Aorta (tissue), 5 donors: ENCODE measurements around the gene GRK4. TPM values are rescaled to one million over a fixed set of nuclear protein-coding genes. Genes with fewer than 3 reads are reported as not detected.
A peak's percentile ranks its signal among the peaks of the same experiment; 100 is the strongest.

Experiments used
- ATAC-seq: fragments of 200-7000 bp; cut with Tn5 transposase; one replicate; pipeline ENCODE4 v1.9.1; 2022; ENCODE audit warnings: moderate library complexity; ENCODE audit not compliant: low FRiP score
- DNase-seq, 2 donors: peaks; one replicate each; pipeline ENCODE4 v3.0.0-alpha.2; 2020
- H3K27ac ChIP-seq, 2 donors: one replicate each; pipeline ENCODE4 v1.5.1; 2013; ENCODE audit warnings: low read length in 2 of 2, mild to moderate bottlenecking in 2 of 2, moderate library complexity in 2 of 2, control low read depth in 1 of 2, inconsistent platforms in 1 of 2, low read depth in 1 of 2
- H3K27me3 ChIP-seq, 2 donors: one replicate each; pipeline ENCODE4 v1.6.1; 2013; ENCODE audit warnings: control low read depth in 1 of 2, low read length in 1 of 2, mild to moderate bottlenecking in 1 of 2, moderate library complexity in 1 of 2; ENCODE audit not compliant: insufficient read depth in 2 of 2, control insufficient read depth in 1 of 2
- H3K36me3 ChIP-seq, 2 donors: one replicate each; pipeline ENCODE4 v1.6.1; 2013; ENCODE audit warnings: control low read depth in 1 of 2, low read length in 1 of 2, mild to moderate bottlenecking in 1 of 2; ENCODE audit not compliant: insufficient read depth in 2 of 2, control insufficient read depth in 1 of 2
- H3K4me1 ChIP-seq, 2 donors: one replicate each; pipeline ENCODE4 v1.6.1; 2013; ENCODE audit warnings: low read length in 2 of 2, control low read depth in 1 of 2, mild to moderate bottlenecking in 1 of 2, moderate library complexity in 1 of 2; ENCODE audit not compliant: insufficient read depth in 2 of 2, control insufficient read depth in 1 of 2
- H3K4me3 ChIP-seq, 2 donors: one replicate each; pipeline ENCODE4 v1.5.1; 2013; ENCODE audit warnings: low read length in 2 of 2, control low read depth in 1 of 2, mild to moderate bottlenecking in 1 of 2
- H3K9me3 ChIP-seq: one replicate; pipeline ENCODE4 v1.6.1; 2013; ENCODE audit warnings: mild to moderate bottlenecking, low read length; ENCODE audit not compliant: control insufficient read depth
- WGBS, 2 donors: extraction: QIAGEN DNeasy Blood & Tissue Kit; methylation state at CpG; one replicate each; pipeline ENCODE4 v1.1.7; 2013; 5-methylcytosine and 5-hydroxymethylcytosine counted together
- intact Hi-C, 2 donors: fragments of 100-400 bp; cut with DNase I; formaldehyde crosslinking; loops; one replicate each; pipeline versions ENCODE4 v1.14.2 to v1.15.0; 2022
- polyA plus RNA-seq, 2 donors: library from polyadenylated mRNA; stranded (reverse); fragments of 200-250 nt; gene quantifications; one replicate each; pipeline ENCODE4 v1.2.3, GENCODE V29; 2013
- total RNA-seq, 2 donors: library from RNA; stranded (reverse); fragmentation: NEBNext Ultra II Directional; extraction: Animal tissue kit (Norgen Biotek cat#: 25700); gene quantifications; one replicate each; pipeline ENCODE4 v1.2.1, GENCODE V29; 2021
- donor health status: healthy with polysubstance abuse.
- donor health status: Bipolar disorder and iron deficiency.
- donor health status: DM: no; HTN: no; CAD: no.
- donor health status: DM: no; HTN: no; CAD: no.
- donor health status: DM: yes; HTN: yes; CAD: no.

GRK4 gene
- total and polyA plus RNA-seq, 4 donors, result 3.6 to 10.8 (median 7.2) TPM

DNA sequence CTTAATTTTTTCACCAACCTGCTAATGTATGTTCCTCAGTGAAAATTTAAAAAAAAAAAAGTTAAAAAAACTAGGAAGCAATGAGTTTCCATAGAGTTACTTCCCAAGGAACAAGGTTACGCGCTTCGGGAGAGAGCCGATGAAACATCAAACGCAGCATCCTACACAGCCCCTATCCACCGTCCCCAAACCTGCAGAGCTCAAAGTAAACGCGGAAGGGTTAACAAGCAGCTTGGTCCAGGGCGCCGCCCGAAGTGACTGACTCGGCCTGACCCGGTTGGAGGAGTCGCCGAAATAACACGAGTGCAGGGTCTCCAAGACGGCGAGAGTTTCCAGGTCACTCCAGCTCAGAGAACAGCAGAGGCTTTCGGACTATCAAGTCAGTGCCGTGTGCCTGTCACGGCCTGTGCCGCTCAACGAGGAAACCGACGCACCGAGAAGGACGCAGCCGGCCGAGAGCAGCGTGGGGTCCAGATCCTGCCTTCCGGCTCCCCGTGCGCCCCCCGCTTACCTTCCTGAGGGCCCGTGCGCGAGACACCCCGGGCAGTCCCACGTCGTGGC, 677 bp upstream of the GRK4 start:
- peak; percentile 67 for ATAC-seq
- H3K4me1 ChIP-seq, result no peaks in the 10 kb centered on the region
- intact Hi-C loops, result loop anchor here in 1 of 2 donors (5.0 to 10.0 kb wide), 2 partner anchors 72 to 200 kb away; no protein-coding TSS in a partner anchor
- H3K36me3 ChIP-seq, result peaks cover 0 to under 1% of the 10 kb centered on the region in 2 donors
- no peaks in the 10 kb centered on the region for H3K9me3 ChIP-seq
- H3K27me3 ChIP-seq, result no peaks in the 10 kb centered on the region
- peak overlapping the region; percentile 12 to 60 for H3K27ac ChIP-seq
- peak overlapping the region; percentile 40 to 45 for H3K4me3 ChIP-seq
- peak; percentile 68 to 83 for DNase-seq
- WGBS, 2 donors, result 0% methylated on average over 40 of the region's 40 CpGs

DNA sequence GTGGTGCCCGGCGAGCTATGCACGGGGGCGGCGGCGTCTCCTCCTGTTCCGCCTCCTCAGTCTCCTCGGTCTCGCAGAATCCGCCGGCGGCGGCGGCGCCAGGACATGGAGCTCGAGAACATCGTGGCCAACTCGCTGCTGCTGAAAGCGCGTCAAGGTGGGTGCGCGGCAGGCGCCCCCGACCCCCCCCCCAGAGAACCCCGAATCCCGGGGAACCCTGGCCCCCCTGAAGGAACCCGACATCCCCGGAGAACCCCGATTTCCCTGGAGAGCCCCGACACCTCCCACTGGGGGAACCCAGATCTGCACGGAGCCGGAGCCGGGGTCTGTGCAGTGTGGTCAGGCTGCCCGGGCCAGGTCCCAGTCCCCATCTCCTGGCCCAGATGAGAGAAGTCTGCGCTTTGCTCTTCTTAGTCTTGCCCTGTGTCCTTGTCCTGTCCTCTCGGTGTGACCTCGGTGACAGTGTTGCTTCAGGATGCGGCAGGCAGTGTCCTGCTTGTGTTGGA, 648 bp downstream of the GRK4 start:
- peak in 1 of 2 donors; percentile 69 for DNase-seq
- Histone ChIP-seq H3K4me3 (peak overlapping the region; percentile 39 to 80), H3K4me1 (no peaks in the 10 kb centered on the region), H3K27me3 (no peaks in the 10 kb centered on the region), H3K9me3 (no peaks in the 10 kb centered on the region), H3K36me3 (no peaks in the 10 kb centered on the region), H3K27ac (peak overlapping the region in 1 of 2 donors; percentile 28)
- 1% methylated on average over 30 to 38 of the region's 38 CpGs for WGBS, 2 donors
- peak; percentile 36 for ATAC-seq
- intact Hi-C loops, result loop anchor here in 1 of 2 donors (5.0 to 10.0 kb wide), 2 partner anchors 71 to 202 kb away; no protein-coding TSS in a partner anchor

DNA sequence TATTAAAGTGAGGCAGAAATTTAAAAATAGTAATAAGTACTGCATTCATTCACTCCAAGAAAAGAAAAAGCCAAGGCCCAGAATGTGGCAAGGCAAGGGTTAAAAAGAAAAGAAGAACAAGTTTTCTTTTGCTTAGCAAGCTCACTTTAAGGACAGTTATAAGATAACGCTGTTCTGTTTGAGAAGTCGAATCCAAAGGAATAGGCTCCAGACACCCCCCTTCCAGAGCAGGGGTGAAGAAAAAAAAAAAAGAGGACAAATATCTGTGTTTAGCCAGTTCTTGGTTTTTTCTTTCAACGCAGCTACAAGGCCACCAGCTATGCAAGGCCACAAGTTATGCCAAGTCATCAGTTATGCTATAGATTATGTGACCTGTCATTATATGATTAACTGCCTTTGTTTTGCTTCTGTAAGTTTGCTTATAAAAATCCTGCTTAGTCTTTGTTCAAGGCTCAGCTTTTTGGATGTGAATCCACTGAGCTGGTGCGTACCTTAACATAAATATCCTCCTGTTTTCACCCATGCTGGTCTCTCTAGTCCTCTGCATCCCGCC, 1.4 kb downstream of the GRK4 start:
- Histone ChIP-seq H3K4me3 (peak overlapping the region in 1 of 2 donors; percentile 39), H3K27me3 (no peaks in the 10 kb centered on the region), H3K9me3 (no peaks in the 10 kb centered on the region), H3K27ac (no peak overlapping the region), H3K36me3 (no peaks in the 10 kb centered on the region), H3K4me1 (no peaks in the 10 kb centered on the region)
- 38 to 47% methylated on average over 5 of the region's 5 CpGs for WGBS, 2 donors
- ATAC-seq (no peak), DNase-seq (no peak)
- intact Hi-C loops, result loop anchor here in 1 of 2 donors (5.0 to 10.0 kb wide), 2 partner anchors 70 to 202 kb away; no protein-coding TSS in a partner anchor

DNA sequence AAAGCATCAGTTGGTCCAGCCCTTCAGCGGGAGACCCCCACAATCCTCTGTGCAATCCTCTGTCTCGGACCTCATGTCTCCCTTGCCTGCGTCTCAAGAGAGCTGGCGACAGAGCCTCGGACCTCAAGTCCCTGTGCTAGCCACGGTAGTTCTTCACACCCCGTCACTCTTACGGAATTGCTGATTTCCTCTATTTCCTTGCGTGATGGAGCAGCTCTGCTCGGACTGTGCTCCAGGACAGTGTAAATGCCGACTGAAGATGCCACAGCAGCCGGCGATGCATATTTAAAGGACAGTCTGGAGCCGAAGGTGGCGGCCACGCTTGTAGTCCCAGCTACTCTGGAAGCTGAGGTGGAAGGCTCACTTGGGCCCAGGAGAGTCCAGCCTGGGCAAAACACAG, 1.9 kb downstream of the GRK4 start:
- no peak overlapping the region for H3K4me3 ChIP-seq
- intact Hi-C loops, result loop anchor here in 1 of 2 donors (10.0 kb wide), 1 partner anchor 70 kb away; no protein-coding TSS in a partner anchor
- WGBS, 2 donors, result 88 to 89% methylated on average over 16 of the region's 16 CpGs
- no peaks in the 10 kb centered on the region for H3K27me3 ChIP-seq
- H3K36me3 ChIP-seq, result no peaks in the 10 kb centered on the region
- H3K9me3 ChIP-seq, result no peaks in the 10 kb centered on the region
- H3K27ac ChIP-seq, result no peak overlapping the region
- DNase-seq (no peak), ATAC-seq (no peak)
- H3K4me1 ChIP-seq, result no peaks in the 10 kb centered on the region

DNA sequence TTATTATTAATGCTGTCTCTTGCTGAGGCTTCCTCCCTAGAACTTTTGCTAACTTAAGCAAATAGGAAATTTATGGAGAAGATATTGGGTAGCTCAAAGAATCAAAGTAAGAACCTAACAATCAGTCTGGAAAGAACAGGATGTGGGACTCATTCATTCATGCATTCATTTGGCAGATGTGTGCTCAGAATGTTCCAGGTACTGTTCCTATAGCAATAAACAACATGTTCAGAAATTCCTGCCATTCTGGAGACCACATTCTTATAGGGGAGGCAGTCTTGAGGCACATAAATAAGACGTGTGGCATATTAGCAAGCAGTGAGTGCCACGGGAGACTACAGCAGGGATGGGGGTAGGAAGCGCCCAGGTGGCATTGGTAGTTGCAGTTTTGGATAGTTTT, 5.0 kb downstream of the GRK4 start:
- Histone ChIP-seq H3K27ac (no peak overlapping the region), H3K4me3 (no peak overlapping the region), H3K36me3 (no peaks in the 10 kb centered on the region), H3K9me3 (no peaks in the 10 kb centered on the region), H3K27me3 (no peaks in the 10 kb centered on the region), H3K4me1 (no peaks in the 10 kb centered on the region)
- WGBS, 2 donors, result 58 to 62% methylated on average over 3 of the region's 3 CpGs
- ATAC-seq (no peak), DNase-seq (no peak)
- intact Hi-C loops, result loop anchor here in 1 of 2 donors (10.0 kb wide), 1 partner anchor 66 kb away; no protein-coding TSS in a partner anchor

DNA sequence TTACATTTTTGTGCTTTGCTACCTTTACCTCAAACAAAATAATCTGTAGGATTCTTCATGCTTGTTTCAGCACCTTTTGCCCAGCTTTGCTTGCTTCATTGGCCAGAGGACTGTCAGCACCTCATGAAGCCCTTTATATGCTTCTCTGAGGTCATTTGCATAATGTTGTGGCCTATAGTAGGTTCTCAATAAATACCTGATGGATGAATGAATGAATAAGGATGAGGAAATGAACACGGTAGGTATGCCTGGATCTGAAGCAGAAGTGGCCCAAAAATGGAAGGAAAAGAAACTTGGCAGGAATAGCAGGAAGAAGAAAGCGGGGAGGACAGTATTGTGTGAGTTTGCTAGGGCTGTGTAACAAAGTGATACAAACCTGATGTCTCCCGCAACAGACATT, 7.9 kb downstream of the GRK4 start:
- intact Hi-C loops, result no loop called here
- ATAC-seq (no peak), DNase-seq (no peak)
- Histone ChIP-seq H3K9me3 (no peaks in the 10 kb centered on the region), H3K4me3 (no peak overlapping the region), H3K36me3 (no peaks in the 10 kb centered on the region), H3K27me3 (no peaks in the 10 kb centered on the region), H3K4me1 (no peaks in the 10 kb centered on the region), H3K27ac (no peak overlapping the region)
- WGBS, 2 donors, result 91 to 92% methylated on average over 3 of the region's 3 CpGs

DNA sequence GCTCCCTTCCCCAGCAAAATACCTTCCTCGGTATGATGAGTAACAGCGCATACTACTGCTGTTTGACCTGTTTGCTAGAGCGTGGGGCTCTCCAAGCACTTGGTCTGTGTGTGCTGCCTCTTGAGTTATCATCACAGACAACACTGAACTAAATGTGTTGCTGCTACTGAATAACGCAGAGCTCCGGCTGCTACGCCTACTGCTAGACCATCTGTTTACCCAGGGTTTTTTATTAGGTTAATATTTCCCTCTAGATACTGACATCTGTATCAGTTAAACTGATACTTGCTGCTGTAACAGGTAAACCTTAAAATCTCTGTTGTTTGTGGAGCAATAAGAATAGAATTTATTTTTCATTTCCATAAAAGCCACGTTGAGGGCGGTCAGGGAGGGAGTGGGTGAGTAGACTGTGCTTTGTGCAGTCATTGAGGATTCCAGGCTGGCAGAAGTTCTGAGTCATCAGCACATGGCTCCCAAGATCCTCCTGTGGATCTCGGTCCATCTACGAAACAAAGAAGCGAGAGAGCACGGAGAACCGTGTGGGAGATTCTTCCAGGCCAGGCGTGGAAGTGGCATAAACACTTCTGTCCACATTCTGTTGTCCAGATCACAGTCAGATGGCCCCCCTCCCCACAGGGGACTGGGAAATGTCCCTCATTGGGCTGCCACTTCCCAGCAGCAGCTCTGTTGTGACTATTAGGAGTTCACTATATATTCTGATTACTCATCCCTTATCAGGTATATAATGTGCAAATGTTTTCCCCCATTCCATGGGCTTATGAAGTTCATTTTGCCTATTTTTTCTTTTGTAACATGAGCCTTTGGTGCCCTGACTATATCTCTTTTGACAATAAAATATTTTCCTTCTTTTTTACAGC, 14.1 kb downstream of the GRK4 start:
- Histone ChIP-seq H3K36me3 (no peaks in the 10 kb centered on the region), H3K4me3 (no peak overlapping the region), H3K4me1 (no peaks in the 10 kb centered on the region), H3K9me3 (no peaks in the 10 kb centered on the region), H3K27ac (no peak overlapping the region), H3K27me3 (no peaks in the 10 kb centered on the region)
- intact Hi-C loops, result no loop called here
- ATAC-seq (no peak), DNase-seq (no peak)
- WGBS, 2 donors, result 88 to 90% methylated on average over 14 of the region's 14 CpGs

DNA sequence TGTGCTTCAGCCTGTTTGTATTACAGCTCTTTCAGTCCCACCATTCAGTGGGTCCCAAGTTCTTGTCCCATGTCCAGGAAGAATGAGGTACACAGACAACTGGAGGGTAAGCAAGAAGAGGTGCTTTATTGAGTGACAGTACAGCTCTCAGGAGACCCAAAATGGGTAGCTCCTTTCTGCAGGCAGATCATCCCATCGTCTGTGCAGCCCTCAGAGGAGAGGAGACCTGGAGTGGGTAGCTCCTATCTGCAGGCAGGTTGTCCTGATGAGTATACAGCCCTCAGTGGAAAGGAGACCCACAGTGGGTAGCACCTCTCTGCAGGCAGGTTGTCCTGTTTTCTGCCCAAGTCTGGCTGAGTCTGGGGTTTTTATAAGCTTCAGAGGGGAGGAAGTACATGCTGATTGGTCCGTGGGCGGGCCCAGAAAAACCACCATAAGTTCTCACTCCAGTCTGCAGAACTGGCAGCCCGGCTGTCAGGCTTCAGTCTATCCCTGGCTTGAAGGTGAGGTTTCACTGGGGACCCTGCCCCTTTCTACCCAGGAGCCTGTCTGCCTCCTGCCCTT, 18.0 kb downstream of the GRK4 start:
- intact Hi-C loops, result no loop called here
- ATAC-seq (no peak), DNase-seq (no peak)
- Histone ChIP-seq H3K27me3 (no peaks in the 10 kb centered on the region), H3K9me3 (no peaks in the 10 kb centered on the region), H3K4me1 (no peaks in the 10 kb centered on the region), H3K27ac (no peak overlapping the region), H3K4me3 (no peak overlapping the region), H3K36me3 (no peaks in the 10 kb centered on the region)
- WGBS, 2 donors, result 89 to 92% methylated on average over 4 of the region's 4 CpGs
